ENCODE measurements around the gene CNNM3.
A peak's percentile ranks its signal among the peaks of the same experiment; 100 is the strongest.
"Not testable (repeated sequence)": the region's sequence is repeated elsewhere in the genome, so short reads cannot be mapped to it uniquely, and the experiment has no call there.

Gene CNNM3

DNA sequence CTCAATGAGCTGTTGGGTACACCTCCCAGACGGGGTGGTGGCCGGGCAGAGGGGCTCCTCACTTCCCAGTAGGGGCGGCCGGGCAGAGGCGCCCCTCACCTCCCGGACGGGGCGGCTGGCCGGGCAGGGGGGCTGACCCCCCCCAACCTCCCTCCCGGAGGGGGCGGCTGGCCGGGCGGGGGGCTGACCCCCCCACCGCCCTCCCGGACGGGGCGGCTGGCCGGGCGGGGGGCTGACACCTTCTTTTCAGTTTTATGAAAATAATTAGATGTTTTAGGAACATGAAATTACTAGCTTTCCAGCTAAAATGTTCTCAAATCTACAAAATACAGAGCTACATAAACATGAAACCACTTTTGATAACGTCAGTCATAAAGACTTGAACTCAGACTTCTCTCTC is 10.1 kb upstream of the CNNM3 start:
- not testable (repeated sequence) for H3K36me3 Mint-ChIP-seq (ENCODE audit: low read depth); DNase-seq (ENCODE audit: low spot score); H3K9me3 Mint-ChIP-seq; H3K4me3 Mint-ChIP-seq; H3K27me3 Mint-ChIP-seq (ENCODE audit: low read depth)
- Mint-ChIP-seq H3K27ac (peak overlapping the region; percentile 83), H3K4me1 (ENCODE audit: low read depth) (peaks cover 11% of the 10 kb centered on the region)

GRCh38 chr2:96806468-96807126 is 9.5 kb upstream of the CNNM3 start:
- H3K36me3 Mint-ChIP-seq (ENCODE audit: low read depth), result peaks cover 7% of the 10 kb centered on the region
- no peaks in the 10 kb centered on the region for H3K9me3 Mint-ChIP-seq
- no peak for DNase-seq (ENCODE audit: low spot score)
- H3K27me3 Mint-ChIP-seq (ENCODE audit: low read depth), result no peaks in the 10 kb centered on the region
- H3K4me1 Mint-ChIP-seq (ENCODE audit: low read depth), result peaks cover 11% of the 10 kb centered on the region
- peak overlapping the region; percentile 69 for H3K4me3 Mint-ChIP-seq
- peak overlapping the region; percentile 83 for H3K27ac Mint-ChIP-seq

- H3K27me3 Mint-ChIP-seq (ENCODE audit: low read depth), result no peaks in the 10 kb centered on the region
- peaks cover 11% of the 10 kb centered on the region for H3K4me1 Mint-ChIP-seq (ENCODE audit: low read depth)
- peaks cover 7% of the 10 kb centered on the region for H3K36me3 Mint-ChIP-seq (ENCODE audit: low read depth)
- H3K4me3 Mint-ChIP-seq, result peak overlapping the region; percentile 69
- H3K27ac Mint-ChIP-seq, result peak overlapping the region; percentile 83
- no peak for DNase-seq (ENCODE audit: low spot score)
- no peaks in the 10 kb centered on the region for H3K9me3 Mint-ChIP-seq
Measured at GRCh38 chr2:96807127-96807471, 9.0 kb upstream of the CNNM3 start.

- Mint-ChIP-seq H3K27me3 (ENCODE audit: low read depth) (no peaks in the 10 kb centered on the region), H3K27ac (peak overlapping the region; percentile 34), H3K4me1 (ENCODE audit: low read depth) (peaks cover 15% of the 10 kb centered on the region), H3K4me3 (no peak overlapping the region), H3K36me3 (ENCODE audit: low read depth) (peaks cover 7% of the 10 kb centered on the region), H3K9me3 (no peaks in the 10 kb centered on the region)
- no peak for DNase-seq (ENCODE audit: low spot score)
Measured at GRCh38 chr2:96808176-96808837, 7.8 kb upstream of the CNNM3 start.

DNA sequence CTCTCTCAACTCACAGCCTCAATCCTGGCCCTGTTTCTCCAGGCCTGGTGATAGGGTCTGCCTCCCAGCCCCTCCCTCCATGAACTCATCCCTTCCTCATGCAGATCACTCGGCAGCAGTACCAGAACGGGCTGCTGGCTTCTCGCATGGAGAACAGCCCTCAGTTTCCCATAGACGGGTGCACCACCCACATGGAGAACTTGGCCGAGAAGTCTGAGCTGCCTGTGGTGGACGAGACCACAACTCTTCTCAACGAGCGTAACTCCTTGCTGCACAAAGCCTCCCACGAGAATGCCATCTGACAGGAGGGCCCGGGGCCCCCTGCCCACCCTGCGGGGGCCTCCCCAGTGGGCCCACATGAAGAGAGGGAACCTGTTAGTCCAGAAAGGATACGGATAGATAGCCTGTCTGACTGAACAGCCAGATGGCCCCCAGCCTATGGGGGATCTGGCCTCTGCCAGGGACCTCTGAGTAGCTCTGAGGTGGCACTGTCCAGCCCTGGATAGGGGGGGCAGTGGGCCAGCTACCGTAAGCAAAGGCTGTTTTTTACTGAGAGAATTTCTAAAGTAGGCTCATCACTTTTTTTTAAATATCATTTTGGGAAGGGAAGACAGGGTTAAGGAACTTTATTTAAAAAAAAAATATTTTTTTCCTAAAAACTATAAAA is 6.7 kb upstream of the CNNM3 start:
- DNase-seq (ENCODE audit: low spot score), result no peak
- H3K4me1 Mint-ChIP-seq (ENCODE audit: low read depth), result peaks cover 18% of the 10 kb centered on the region
- no peaks in the 10 kb centered on the region for H3K9me3 Mint-ChIP-seq
- no peaks in the 10 kb centered on the region for H3K27me3 Mint-ChIP-seq (ENCODE audit: low read depth)
- no peak overlapping the region for H3K4me3 Mint-ChIP-seq
- H3K36me3 Mint-ChIP-seq (ENCODE audit: low read depth), result peaks cover 7% of the 10 kb centered on the region
- no peak overlapping the region for H3K27ac Mint-ChIP-seq

DNA sequence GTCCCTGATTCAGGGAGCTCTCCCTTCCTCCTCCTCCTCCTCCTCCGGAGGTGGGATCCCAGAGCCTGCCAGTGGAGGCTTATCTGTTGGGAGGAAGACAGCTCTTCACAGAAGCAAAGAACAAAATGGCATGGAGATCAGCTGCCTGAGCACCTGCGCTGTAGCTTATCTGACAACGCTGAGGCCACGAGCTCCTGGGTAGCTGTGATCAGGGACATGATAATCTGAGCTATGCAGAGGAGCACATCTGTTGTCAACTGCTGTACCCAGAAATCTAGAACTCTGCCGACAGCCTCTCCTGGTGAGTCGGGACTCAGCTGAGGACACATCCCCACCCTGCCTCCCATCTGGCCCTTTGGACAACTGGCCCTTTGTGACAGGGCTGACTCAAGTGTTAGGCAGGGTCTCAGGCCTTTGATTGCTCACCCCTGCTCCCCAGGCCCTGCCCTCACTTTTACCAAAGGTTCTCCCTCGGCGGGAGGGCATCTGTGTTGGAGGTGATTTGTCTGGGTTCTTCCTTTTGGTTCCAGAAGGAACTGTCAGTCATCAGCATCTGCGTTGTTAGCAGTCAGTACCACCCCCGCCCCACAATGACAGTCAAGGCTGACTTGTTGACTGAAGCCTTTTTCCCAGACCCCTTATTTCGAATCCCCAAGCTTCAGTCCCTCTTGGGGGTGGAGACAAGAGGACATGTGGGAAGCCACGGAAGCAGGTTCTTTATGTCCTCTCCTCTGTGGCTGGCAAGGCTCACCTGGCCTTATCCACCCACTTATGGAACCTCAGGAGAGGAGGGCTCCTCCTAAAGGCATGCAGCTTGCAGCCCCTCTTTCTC is 5.9 kb upstream of the CNNM3 start:
- Mint-ChIP-seq H3K27me3 (ENCODE audit: low read depth) (no peaks in the 10 kb centered on the region), H3K4me3 (no peak overlapping the region), H3K36me3 (ENCODE audit: low read depth) (peaks cover 7% of the 10 kb centered on the region), H3K4me1 (ENCODE audit: low read depth) (peaks cover 22% of the 10 kb centered on the region), H3K9me3 (no peaks in the 10 kb centered on the region), H3K27ac (no peak overlapping the region)
- DNase-seq (ENCODE audit: low spot score), result no peak

DNA sequence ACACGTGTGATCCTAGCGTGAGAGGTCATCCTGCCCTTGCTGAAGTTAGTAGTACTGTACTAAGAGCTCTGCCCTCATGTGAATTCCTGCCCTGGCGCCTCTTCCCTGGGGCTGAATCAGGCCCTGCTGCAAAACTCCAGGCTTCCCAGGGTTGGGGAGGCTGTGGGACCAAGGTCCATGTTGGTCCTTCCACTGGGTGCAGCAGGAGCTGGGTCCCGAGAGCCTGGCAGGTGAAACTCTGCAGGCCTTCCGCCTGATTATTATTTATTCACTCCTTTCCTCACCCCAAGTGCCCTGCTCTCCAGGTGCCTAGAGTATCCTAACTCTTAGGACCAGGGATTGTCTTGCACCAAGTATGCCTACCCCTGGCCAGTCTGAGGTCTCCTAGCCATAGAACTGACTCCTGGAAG is 5.3 kb upstream of the CNNM3 start:
- Mint-ChIP-seq H3K9me3 (no peaks in the 10 kb centered on the region), H3K36me3 (ENCODE audit: low read depth) (peaks cover 7% of the 10 kb centered on the region), H3K4me3 (no peak overlapping the region), H3K27ac (no peak overlapping the region), H3K4me1 (ENCODE audit: low read depth) (peaks cover 27% of the 10 kb centered on the region), H3K27me3 (ENCODE audit: low read depth) (no peaks in the 10 kb centered on the region)
- DNase-seq (ENCODE audit: low spot score), result no peak

DNA sequence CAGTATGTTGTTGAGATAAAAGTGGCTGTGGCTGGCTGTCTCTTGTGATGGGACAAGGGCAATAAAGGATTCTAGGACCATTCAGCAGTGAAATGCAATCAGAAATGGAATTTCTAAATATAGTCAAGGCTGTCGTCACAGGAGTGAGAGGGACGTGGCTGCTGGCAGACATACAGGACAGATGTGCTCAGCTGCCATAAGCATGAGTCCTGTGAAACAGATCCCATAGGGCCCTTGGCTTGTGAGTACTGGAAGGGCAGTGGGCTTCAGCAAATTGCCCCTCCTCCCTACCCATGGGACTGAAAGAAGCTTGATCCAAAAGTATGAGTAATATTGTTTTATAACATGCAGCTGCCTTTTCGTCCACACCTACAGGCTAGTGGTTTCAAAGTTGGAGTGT is 4.2 kb upstream of the CNNM3 start:
- Mint-ChIP-seq H3K4me3 (no peak overlapping the region), H3K4me1 (ENCODE audit: low read depth) (peaks cover 18% of the 10 kb centered on the region), H3K9me3 (no peaks in the 10 kb centered on the region), H3K27ac (no peak overlapping the region), H3K36me3 (ENCODE audit: low read depth) (peaks cover 3% of the 10 kb centered on the region), H3K27me3 (ENCODE audit: low read depth) (no peaks in the 10 kb centered on the region)
- no peak for DNase-seq (ENCODE audit: low spot score)

- H3K27ac Mint-ChIP-seq, result no peak overlapping the region
- H3K9me3 Mint-ChIP-seq, result no peaks in the 10 kb centered on the region
- H3K27me3 Mint-ChIP-seq (ENCODE audit: low read depth), result no peaks in the 10 kb centered on the region
- peaks cover 15% of the 10 kb centered on the region for H3K36me3 Mint-ChIP-seq (ENCODE audit: low read depth)
- no peak for DNase-seq (ENCODE audit: low spot score)
- peaks cover 30% of the 10 kb centered on the region for H3K4me1 Mint-ChIP-seq (ENCODE audit: low read depth)
- no peak overlapping the region for H3K4me3 Mint-ChIP-seq
Measured at GRCh38 chr2:96813656-96814055, 2.4 kb upstream of the CNNM3 start.

GRCh38 chr2:96815326-96816126 is 542 bp upstream of the CNNM3 start:
- peak; percentile 36 for DNase-seq (ENCODE audit: low spot score)
- Mint-ChIP-seq H3K9me3 (no peaks in the 10 kb centered on the region), H3K27me3 (ENCODE audit: low read depth) (no peaks in the 10 kb centered on the region), H3K36me3 (ENCODE audit: low read depth) (peaks cover 25% of the 10 kb centered on the region), H3K4me3 (peak overlapping the region; percentile 92), H3K4me1 (ENCODE audit: low read depth) (peaks cover 48% of the 10 kb centered on the region), H3K27ac (peak overlapping the region; percentile 51)

DNA sequence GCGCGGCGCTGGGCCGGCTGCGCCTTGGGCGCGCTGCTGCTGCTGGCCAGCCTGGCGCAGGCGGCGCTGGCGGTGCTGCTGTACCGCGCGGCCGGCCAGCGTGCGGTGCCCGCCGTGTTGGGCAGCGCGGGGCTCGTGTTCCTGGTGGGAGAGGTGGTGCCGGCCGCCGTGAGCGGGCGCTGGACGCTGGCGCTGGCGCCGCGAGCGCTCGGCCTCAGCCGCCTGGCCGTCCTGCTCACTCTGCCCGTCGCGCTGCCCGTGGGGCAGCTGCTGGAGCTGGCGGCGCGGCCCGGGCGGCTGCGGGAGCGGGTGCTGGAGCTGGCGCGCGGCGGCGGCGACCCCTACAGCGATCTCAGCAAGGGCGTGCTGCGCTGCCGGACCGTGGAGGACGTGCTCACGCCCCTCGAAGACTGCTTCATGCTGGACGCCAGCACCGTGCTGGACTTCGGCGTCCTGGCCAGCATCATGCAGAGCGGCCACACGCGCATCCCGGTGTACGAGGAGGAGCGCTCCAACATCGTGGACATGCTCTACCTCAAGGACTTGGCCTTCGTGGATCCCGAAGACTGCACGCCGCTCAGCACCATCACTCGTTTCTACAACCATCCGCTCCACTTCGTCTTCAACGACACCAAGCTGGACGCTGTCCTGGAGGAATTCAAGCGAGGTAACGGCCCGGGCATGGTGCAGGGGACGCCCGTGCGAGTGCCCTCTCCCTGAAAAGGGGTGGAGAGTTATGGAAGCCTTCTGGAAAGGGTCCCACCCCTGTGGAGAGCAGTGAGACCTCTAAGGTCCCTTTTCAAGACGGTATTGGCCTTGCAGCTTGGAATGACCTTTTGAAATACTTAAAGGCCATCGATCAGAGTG is 1.0 kb downstream of the CNNM3 start:
- Mint-ChIP-seq H3K27ac (peak overlapping the region; percentile 20), H3K4me3 (peak overlapping the region; percentile 79), H3K9me3 (no peaks in the 10 kb centered on the region), H3K4me1 (ENCODE audit: low read depth) (peaks cover 59% of the 10 kb centered on the region), H3K36me3 (ENCODE audit: low read depth) (peaks cover 31% of the 10 kb centered on the region), H3K27me3 (ENCODE audit: low read depth) (no peaks in the 10 kb centered on the region)
- DNase-seq (ENCODE audit: low spot score), result no peak

DNA sequence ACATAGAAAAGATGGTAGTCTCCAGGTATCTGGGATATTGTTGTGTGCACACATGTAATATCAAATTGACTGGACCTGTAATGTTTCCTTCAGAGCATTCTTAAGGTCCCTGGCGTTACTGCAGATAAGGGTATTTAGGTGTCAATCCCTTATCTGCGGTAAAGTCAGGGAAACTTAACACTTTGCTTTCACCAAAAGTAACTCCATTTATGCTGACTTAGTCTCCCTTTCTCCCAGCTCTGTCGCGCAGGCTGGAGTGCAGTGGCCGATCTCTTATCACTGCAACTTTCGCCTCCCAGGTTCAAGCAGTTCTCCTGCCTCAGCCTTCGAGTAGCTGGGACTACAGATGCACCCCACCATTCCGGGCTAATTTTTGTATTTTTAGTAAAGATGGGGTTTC is 1.8 kb downstream of the CNNM3 start:
- Mint-ChIP-seq H3K36me3 (ENCODE audit: low read depth) (peaks cover 35% of the 10 kb centered on the region), H3K27ac (peak overlapping the region; percentile 53), H3K4me1 (ENCODE audit: low read depth) (peaks cover 56% of the 10 kb centered on the region), H3K27me3 (ENCODE audit: low read depth) (no peaks in the 10 kb centered on the region), H3K4me3 (peak overlapping the region; percentile 79), H3K9me3 (no peaks in the 10 kb centered on the region)
- DNase-seq (ENCODE audit: low spot score), result no peak

All from T-helper 2 cell treated with Interferon-gamma antibody and Interleukin-4, amounts not matched to agents 5 μg/mL and 100 μg/mL, for 36 hours (primary cell).